ENCODE results near the gene OR14C36.
"Not testable (repeated sequence)": the region's sequence is repeated elsewhere in the genome, so short reads cannot be mapped to it uniquely, and the experiment has no call there.

The OR14C36 gene, protein sequence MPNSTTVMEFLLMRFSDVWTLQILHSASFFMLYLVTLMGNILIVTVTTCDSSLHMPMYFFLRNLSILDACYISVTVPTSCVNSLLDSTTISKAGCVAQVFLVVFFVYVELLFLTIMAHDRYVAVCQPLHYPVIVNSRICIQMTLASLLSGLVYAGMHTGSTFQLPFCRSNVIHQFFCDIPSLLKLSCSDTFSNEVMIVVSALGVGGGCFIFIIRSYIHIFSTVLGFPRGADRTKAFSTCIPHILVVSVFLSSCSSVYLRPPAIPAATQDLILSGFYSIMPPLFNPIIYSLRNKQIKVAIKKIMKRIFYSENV

DNA sequence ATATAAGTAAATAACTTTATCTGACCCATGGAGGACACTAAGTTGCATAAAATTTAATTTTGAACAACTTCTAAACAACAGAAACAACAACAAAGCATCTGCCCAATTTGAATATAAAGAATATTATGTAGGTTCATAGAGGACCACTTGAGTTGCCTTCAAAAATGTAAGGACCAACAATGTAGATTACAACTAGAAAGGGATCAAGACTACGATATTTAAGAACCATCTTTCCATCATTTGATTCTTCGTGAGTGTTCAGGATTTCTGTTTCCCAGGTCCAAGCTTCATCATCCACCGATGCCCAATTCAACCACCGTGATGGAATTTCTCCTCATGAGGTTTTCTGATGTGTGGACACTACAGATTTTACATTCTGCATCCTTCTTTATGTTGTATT lies at the start of gene OR14C36:
Gene OR14C36, plus strand, starts transcription at position 301 of the 400 bp plus-strand sequence. Its CDS starts 0 bp downstream, at position 301.
- Histone ChIP-seq H3K4me1 (ENCODE audit: control insufficient read depth, insufficient read depth, low read length) (no peaks in the 10 kb centered on the region), H3K9me3 (ENCODE audit: control insufficient read depth, insufficient read depth, low read length) (peaks cover 18% of the 10 kb centered on the region), H3K4me3 (ENCODE audit: low read depth, low read length) (no peak within 1 kb of the TSS), H3K27me3 (ENCODE audit: control insufficient read depth, insufficient read depth, low read length) (no peaks in the 10 kb centered on the region), H3K9ac (ENCODE audit: low read depth, low read length) (no peak within 1 kb of the TSS), H3K36me3 (ENCODE audit: control insufficient read depth, insufficient read depth, low read length) (no peaks in the 10 kb centered on the region)

DNA sequence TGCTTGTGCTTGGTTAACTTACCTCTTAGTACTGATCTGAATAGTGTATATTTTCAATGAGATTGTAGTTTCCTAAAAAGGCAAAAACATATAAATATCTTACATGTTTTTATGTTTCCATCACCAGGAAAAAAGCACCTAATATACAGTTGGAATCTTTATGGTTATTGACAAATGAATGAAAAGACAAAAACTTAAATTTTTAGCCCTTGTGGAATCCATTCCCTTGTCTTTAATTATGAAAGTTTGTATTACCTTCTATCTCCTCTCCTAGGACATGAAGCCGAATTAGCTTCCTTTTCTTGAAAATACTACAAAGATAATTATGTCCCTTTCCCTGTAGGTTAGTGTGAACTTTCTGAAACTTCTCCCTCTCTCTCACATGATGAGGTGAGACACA lies 45.3 kb upstream of the OR14C36 start, which contains the start of gene OR2T12:
Gene OR2T12, minus strand, starts transcription at position 101 of the 400 bp plus-strand sequence. CDS start 7,846 bp downstream, outside the sequence.
- Histone ChIP-seq H3K9ac (ENCODE audit: low read depth, low read length) (no peak within 1 kb of the TSS), H3K9me3 (ENCODE audit: control insufficient read depth, insufficient read depth, low read length) (peaks cover 5% of the 10 kb centered on the region), H3K4me3 (ENCODE audit: low read depth, low read length) (no peak within 1 kb of the TSS), H3K4me1 (ENCODE audit: control insufficient read depth, insufficient read depth, low read length) (no peaks in the 10 kb centered on the region), H3K36me3 (ENCODE audit: control insufficient read depth, insufficient read depth, low read length) (no peaks in the 10 kb centered on the region), H3K27me3 (ENCODE audit: control insufficient read depth, insufficient read depth, low read length) (no peaks in the 10 kb centered on the region)

DNA sequence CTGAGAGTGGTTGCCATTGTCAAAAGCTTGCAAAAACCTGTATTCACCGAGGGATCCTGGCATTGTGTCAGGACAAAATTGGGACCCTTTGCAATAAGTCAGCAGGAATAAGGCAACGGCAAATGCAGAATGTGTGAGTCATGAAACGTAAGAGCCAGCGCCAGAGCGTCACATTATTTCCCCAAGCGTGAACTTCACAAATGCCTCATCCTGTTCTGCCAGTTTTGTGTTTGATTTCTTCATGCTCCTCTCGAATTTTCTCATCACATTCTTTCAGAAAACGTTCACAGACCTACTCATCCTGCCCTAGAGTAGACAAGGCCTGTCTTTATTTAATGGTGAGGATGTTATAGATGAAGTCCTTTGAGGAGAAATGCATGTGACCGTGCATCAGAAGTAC lies 42.9 kb upstream of the OR14C36 start:
- not testable (repeated sequence) for H3K4me1 ChIP-seq (ENCODE audit: control insufficient read depth, insufficient read depth, low read length); H3K9ac ChIP-seq (ENCODE audit: low read depth, low read length); H3K4me3 ChIP-seq (ENCODE audit: low read depth, low read length); H3K36me3 ChIP-seq (ENCODE audit: control insufficient read depth, insufficient read depth, low read length); H3K27me3 ChIP-seq (ENCODE audit: control insufficient read depth, insufficient read depth, low read length); H3K9me3 ChIP-seq (ENCODE audit: control insufficient read depth, insufficient read depth, low read length)

DNA sequence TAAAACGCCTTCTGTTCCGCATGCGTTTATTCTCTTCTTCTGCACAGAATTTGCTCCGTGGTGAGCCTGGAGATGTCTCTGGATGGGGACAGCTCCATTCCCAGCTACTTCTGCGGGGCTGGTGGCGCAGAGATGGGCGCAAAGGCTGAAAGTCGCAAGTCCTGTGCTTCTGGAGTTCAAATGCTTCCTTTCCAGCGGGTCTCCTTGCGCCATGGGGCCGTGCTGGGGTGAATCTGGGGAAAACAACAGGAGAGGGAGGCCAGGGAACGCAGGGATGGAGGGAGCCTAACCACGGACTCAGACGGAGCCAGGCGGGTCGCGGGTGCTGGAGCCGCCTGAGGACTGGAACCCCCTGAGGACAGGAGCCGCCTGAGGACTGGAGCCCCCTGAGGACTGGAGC lies 42.5 kb upstream of the OR14C36 start:
- no peaks in the 10 kb centered on the region for H3K27me3 ChIP-seq (ENCODE audit: control insufficient read depth, insufficient read depth, low read length)
- H3K36me3 ChIP-seq (ENCODE audit: control insufficient read depth, insufficient read depth, low read length), result no peaks in the 10 kb centered on the region
- peaks cover 5% of the 10 kb centered on the region for H3K9me3 ChIP-seq (ENCODE audit: control insufficient read depth, insufficient read depth, low read length)
- H3K4me3 ChIP-seq (ENCODE audit: low read depth, low read length), result no peak overlapping the region
- H3K4me1 ChIP-seq (ENCODE audit: control insufficient read depth, insufficient read depth, low read length), result no peaks in the 10 kb centered on the region
- no peak overlapping the region for H3K9ac ChIP-seq (ENCODE audit: low read depth, low read length)

DNA sequence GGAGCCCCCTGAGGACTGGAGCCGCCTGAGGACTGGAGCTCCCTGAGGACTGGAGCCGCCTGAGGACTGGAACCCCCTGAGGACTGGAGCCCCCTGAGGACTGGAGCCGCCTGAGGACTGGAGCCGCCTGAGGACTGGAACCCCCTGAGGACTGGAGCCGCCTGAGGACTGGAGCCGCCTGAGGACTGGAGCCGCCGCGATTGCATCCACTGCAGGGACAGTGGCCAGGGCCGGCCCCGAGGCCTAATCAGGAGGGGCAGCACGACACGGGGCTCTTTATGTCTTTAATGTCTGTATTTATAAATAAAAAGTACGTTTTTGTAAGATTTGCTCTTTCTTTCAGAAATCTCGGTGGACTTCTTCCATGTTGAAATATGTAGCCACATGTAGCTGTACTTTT lies 41.8 kb upstream of the OR14C36 start:
- H3K9ac ChIP-seq (ENCODE audit: low read depth, low read length); H3K27me3 ChIP-seq (ENCODE audit: control insufficient read depth, insufficient read depth, low read length); H3K36me3 ChIP-seq (ENCODE audit: control insufficient read depth, insufficient read depth, low read length); H3K4me3 ChIP-seq (ENCODE audit: low read depth, low read length); H3K9me3 ChIP-seq (ENCODE audit: control insufficient read depth, insufficient read depth, low read length); H3K4me1 ChIP-seq (ENCODE audit: control insufficient read depth, insufficient read depth, low read length): not testable (repeated sequence)

DNA sequence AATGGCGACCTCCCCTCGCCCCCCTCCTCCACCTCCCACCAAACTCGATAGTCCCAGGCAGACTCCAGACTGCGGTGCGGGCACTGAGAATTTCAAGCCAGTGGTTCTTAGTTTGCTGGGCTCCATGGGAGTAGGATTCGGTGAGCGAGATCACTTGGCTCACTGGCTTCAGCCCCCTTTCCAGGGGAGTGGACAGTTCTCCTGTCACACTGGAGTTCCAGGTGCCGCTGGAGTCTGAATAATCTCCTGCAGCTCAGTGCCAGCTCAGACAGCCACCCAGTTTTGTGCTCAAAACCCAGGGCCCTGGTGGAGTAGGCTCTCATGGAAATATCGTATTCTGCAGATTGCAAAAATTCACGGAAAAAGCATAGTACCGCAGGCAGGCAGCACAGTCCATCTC lies 31.8 kb upstream of the OR14C36 start:
- H3K4me1 ChIP-seq (ENCODE audit: control insufficient read depth, insufficient read depth, low read length), result no peaks in the 10 kb centered on the region
- H3K27me3 ChIP-seq (ENCODE audit: control insufficient read depth, insufficient read depth, low read length), result no peaks in the 10 kb centered on the region
- no peaks in the 10 kb centered on the region for H3K36me3 ChIP-seq (ENCODE audit: control insufficient read depth, insufficient read depth, low read length)
- H3K9ac ChIP-seq (ENCODE audit: low read depth, low read length), result no peak overlapping the region
- H3K9me3 ChIP-seq (ENCODE audit: control insufficient read depth, insufficient read depth, low read length), result peaks cover 12% of the 10 kb centered on the region
- H3K4me3 ChIP-seq (ENCODE audit: low read depth, low read length), result no peak overlapping the region

DNA sequence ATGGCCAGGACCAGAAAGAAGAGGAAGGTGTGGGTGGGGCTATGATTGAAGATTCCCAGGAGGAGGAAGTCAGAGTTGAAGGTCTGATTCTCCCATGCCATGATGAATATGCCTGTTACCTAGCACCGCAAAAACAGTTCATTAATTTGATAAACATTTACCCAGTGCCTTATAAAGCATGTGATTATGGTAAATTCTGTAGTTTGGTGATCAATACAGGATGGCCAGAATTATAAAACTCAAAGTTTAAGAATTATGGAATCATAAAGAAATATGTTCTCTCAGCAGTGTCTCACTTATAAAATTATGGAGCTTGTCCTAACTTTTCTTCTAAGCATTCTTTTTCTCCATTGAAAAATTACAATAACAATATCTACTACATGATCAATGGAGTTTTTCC lies 24.1 kb upstream of the OR14C36 start, which contains the start of gene OR2M7:
Gene OR2M7, minus strand, starts transcription at position 101 of the 400 bp plus-strand sequence. Its CDS starts 0 bp downstream, at position 101.
- Histone ChIP-seq H3K9me3 (ENCODE audit: control insufficient read depth, insufficient read depth, low read length) (peaks cover 10% of the 10 kb centered on the region), H3K4me3 (ENCODE audit: low read depth, low read length) (no peak within 1 kb of the TSS), H3K27me3 (ENCODE audit: control insufficient read depth, insufficient read depth, low read length) (no peaks in the 10 kb centered on the region), H3K36me3 (ENCODE audit: control insufficient read depth, insufficient read depth, low read length) (no peaks in the 10 kb centered on the region), H3K9ac (ENCODE audit: low read depth, low read length) (no peak within 1 kb of the TSS), H3K4me1 (ENCODE audit: control insufficient read depth, insufficient read depth, low read length) (no peaks in the 10 kb centered on the region)

DNA sequence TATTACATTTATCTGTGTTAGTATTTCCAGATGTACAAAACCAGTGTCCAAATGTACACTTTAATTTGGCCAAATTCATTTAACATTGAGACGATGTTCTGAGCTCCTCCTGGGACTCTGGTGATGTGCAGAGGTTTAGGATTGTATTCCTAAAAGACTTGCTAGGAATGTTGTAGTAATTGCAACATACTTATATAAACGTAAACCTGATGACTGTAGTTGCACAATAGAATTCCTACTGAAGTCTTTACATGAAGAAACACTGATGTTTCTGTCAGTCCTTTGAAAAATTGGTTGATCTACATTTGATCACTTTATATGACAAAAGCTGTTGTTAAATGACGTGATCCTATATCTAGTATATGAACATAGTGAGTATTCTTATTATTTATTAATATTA lies 5.1 kb upstream of the OR14C36 start:
- Histone ChIP-seq H3K4me3 (ENCODE audit: low read depth, low read length) (no peak overlapping the region), H3K36me3 (ENCODE audit: control insufficient read depth, insufficient read depth, low read length) (no peaks in the 10 kb centered on the region), H3K9me3 (ENCODE audit: control insufficient read depth, insufficient read depth, low read length) (peaks cover 9% of the 10 kb centered on the region), H3K9ac (ENCODE audit: low read depth, low read length) (no peak overlapping the region), H3K4me1 (ENCODE audit: control insufficient read depth, insufficient read depth, low read length) (no peaks in the 10 kb centered on the region), H3K27me3 (ENCODE audit: control insufficient read depth, insufficient read depth, low read length) (no peaks in the 10 kb centered on the region)

DNA sequence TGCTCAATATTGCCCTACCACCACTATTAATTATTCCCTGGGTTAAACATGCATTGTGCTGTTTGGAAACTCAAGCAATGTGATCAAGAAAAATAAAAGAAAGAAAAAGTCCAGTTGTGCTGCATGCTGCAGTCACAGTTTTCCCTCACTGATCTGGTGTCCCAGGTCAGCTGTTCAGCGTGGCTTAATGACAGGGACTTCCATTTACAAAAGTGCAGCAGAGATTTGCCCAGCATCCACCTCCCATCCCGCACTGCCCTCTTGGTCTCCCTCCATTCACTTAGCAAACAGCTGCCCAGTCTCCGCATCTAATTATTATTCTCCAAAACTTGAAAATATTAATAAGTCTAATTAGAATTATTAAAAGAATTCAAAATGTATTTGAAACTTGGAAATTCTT lies 10.8 kb downstream of the OR14C36 start:
- Histone ChIP-seq H3K36me3 (ENCODE audit: control insufficient read depth, insufficient read depth, low read length) (no peaks in the 10 kb centered on the region), H3K4me3 (ENCODE audit: low read depth, low read length) (no peak overlapping the region), H3K9ac (ENCODE audit: low read depth, low read length) (no peak overlapping the region), H3K4me1 (ENCODE audit: control insufficient read depth, insufficient read depth, low read length) (no peaks in the 10 kb centered on the region), H3K27me3 (ENCODE audit: control insufficient read depth, insufficient read depth, low read length) (no peaks in the 10 kb centered on the region), H3K9me3 (ENCODE audit: control insufficient read depth, insufficient read depth, low read length) (peaks cover 5% of the 10 kb centered on the region)

DNA sequence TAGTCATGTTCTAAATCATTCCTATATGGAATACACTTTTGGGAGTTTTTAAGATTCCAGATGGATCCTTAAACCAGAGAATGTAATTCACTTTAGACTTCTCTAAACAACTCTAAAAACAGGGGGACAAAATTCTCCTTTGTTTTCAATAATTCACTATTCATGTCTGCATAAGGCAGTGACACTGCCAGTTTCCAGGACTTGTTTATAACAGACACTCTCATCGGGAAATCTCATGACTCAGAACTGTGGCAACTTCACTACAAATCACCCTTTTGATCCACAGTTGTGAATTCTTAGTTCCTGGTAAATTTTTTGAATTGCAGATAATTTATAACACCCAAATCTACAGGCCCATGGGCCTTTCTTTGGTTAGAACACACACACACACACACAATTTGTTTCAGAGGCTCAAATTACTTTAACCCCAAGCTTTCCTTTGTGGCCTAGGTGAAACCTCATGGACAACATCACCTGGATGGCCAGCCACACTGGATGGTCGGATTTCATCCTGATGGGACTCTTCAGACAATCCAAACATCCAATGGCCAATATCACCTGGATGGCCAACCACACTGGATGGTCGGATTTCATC lies 12.6 kb downstream of the OR14C36 start, which contains the start of gene OR2T4:
Gene OR2T4, plus strand, starts transcription at position 545 of the 595 bp plus-strand sequence. Its CDS starts 0 bp downstream, at position 545.
- H3K9me3 ChIP-seq (ENCODE audit: control insufficient read depth, insufficient read depth, low read length), result peaks cover 12% of the 10 kb centered on the region
- H3K4me1 ChIP-seq (ENCODE audit: control insufficient read depth, insufficient read depth, low read length), result no peaks in the 10 kb centered on the region
- no peaks in the 10 kb centered on the region for H3K27me3 ChIP-seq (ENCODE audit: control insufficient read depth, insufficient read depth, low read length)
- H3K36me3 ChIP-seq (ENCODE audit: control insufficient read depth, insufficient read depth, low read length), result no peaks in the 10 kb centered on the region
- H3K9ac ChIP-seq (ENCODE audit: low read depth, low read length), result no peak within 1 kb of the TSS
- no peak within 1 kb of the TSS for H3K4me3 ChIP-seq (ENCODE audit: low read depth, low read length)

DNA sequence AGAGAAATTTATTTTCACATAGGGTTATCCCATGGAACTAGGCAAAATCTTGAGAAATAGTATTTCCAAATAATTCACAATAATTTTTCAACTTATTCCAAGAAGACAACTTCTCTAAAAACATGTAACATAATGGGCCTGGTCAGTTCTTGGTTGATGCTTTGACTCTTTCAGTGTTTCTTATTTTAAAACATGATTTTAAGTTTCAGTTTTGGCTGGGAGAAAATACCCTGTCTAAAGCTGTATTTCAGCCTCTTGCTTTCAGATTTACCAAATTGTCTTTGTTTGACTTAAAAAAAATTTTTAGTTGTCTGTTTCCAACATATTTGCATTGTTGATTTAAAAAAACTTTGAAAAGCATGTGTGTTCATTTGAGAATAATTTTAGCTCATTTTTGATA lies 18.0 kb downstream of the OR14C36 start:
- no peak overlapping the region for H3K9ac ChIP-seq (ENCODE audit: low read depth, low read length)
- no peaks in the 10 kb centered on the region for H3K4me1 ChIP-seq (ENCODE audit: control insufficient read depth, insufficient read depth, low read length)
- peaks cover 12% of the 10 kb centered on the region for H3K9me3 ChIP-seq (ENCODE audit: control insufficient read depth, insufficient read depth, low read length)
- H3K4me3 ChIP-seq (ENCODE audit: low read depth, low read length), result no peak overlapping the region
- H3K36me3 ChIP-seq (ENCODE audit: control insufficient read depth, insufficient read depth, low read length), result no peaks in the 10 kb centered on the region
- no peaks in the 10 kb centered on the region for H3K27me3 ChIP-seq (ENCODE audit: control insufficient read depth, insufficient read depth, low read length)

DNA sequence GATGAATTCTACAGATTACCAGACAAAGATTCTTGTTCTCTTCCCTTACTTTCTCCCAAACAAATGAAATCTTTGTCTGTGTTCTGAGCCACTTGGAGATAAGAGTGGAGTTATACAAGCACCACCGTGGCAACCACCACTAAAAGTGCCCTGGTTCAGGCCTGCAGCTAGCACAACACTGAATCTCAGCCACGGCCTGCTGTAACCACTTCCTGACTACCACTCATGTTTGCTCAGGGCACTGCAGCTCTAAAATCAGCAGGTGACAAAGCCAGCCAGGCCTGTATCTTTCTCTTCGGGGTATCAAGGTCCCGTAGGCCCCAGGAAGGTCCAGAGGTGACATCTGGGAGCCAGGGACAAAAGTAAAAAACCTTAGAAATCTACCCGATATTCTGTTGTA lies 23.8 kb downstream of the OR14C36 start:
- no peak overlapping the region for H3K9ac ChIP-seq (ENCODE audit: low read depth, low read length)
- peaks cover 16% of the 10 kb centered on the region for H3K9me3 ChIP-seq (ENCODE audit: control insufficient read depth, insufficient read depth, low read length)
- no peak overlapping the region for H3K4me3 ChIP-seq (ENCODE audit: low read depth, low read length)
- no peaks in the 10 kb centered on the region for H3K36me3 ChIP-seq (ENCODE audit: control insufficient read depth, insufficient read depth, low read length)
- H3K4me1 ChIP-seq (ENCODE audit: control insufficient read depth, insufficient read depth, low read length), result no peaks in the 10 kb centered on the region
- no peaks in the 10 kb centered on the region for H3K27me3 ChIP-seq (ENCODE audit: control insufficient read depth, insufficient read depth, low read length)

Measured in iPS-15b (cell line).